ENCODE results near the gene CHP1.

DNA sequence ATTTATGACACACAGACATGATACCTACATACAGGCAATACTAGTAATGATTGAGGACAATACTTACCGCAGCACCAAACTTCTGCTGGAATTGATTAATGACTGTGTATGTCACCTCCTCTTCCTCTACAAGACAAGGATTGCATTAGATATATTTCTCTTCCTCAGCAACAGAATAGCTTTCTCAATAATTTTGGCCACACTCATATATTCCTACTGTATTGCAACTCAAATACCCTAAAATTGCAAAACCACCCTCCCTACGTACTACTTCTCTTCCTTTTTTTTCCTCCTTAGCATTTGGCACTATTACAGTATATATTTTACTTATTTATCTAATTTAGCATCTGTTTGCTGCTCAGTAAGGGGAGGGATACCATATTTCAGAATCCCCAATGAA lies 15.4 kb upstream of the CHP1 start:
- TF ChIP-seq, protein P1, sequence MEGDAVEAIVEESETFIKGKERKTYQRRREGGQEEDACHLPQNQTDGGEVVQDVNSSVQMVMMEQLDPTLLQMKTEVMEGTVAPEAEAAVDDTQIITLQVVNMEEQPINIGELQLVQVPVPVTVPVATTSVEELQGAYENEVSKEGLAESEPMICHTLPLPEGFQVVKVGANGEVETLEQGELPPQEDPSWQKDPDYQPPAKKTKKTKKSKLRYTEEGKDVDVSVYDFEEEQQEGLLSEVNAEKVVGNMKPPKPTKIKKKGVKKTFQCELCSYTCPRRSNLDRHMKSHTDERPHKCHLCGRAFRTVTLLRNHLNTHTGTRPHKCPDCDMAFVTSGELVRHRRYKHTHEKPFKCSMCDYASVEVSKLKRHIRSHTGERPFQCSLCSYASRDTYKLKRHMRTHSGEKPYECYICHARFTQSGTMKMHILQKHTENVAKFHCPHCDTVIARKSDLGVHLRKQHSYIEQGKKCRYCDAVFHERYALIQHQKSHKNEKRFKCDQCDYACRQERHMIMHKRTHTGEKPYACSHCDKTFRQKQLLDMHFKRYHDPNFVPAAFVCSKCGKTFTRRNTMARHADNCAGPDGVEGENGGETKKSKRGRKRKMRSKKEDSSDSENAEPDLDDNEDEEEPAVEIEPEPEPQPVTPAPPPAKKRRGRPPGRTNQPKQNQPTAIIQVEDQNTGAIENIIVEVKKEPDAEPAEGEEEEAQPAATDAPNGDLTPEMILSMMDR (IDR thresholded peaks at IDR 0.05; ENCODE audit: low read length): no peak
- TF ChIP-seq EZH2 (IDR thresholded peaks at IDR 0.05; ENCODE audit: borderline replicate concordance, low read length): no peak

Data from OCI-LY1 (cell line).